Measurements from ENCODE around the gene VAV2.

VAV2 gene

GRCh38 chr9:133786371-133786753 lies 205.8 kb downstream of the VAV2 start:
- Histone ChIP-seq H3K36me3 (no peaks in the 10 kb centered on the region), H3K27ac (no peak overlapping the region), H3K27me3 (peaks cover 31% of the 10 kb centered on the region), H3K4me3 (ENCODE audit: low read depth in 1 of 2, low read length in 1 of 2) (no peak overlapping the region), H3K9me3 (no peaks in the 10 kb centered on the region), H3K4me1 (ENCODE audit: control insufficient read depth in 1 of 2, insufficient read depth in 1 of 2, low read depth in 1 of 2, low read length in 1 of 2) (no peaks in the 10 kb centered on the region)
- TF ChIP-seq CTCF (IDR thresholded peaks at IDR 0.05): no peak

- Histone ChIP-seq H3K27ac (no peak overlapping the region), H3K4me1 (ENCODE audit: control insufficient read depth in 1 of 2, insufficient read depth in 1 of 2, low read depth in 1 of 2, low read length in 1 of 2) (no peaks in the 10 kb centered on the region), H3K4me3 (ENCODE audit: low read depth in 1 of 2, low read length in 1 of 2) (no peak overlapping the region), H3K36me3 (no peaks in the 10 kb centered on the region), H3K9me3 (no peaks in the 10 kb centered on the region), H3K27me3 (peaks cover 31% of the 10 kb centered on the region)
- no peak for TF ChIP-seq CTCF (IDR thresholded peaks at IDR 0.05)
These were observed 206.3 kb downstream of the VAV2 start for GRCh38 chr9:133785753-133786370.

GRCh38 chr9:133784731-133785561 lies 207.2 kb downstream of the VAV2 start:
- H3K27ac ChIP-seq: no peak overlapping the region
- no peaks in the 10 kb centered on the region for H3K9me3 ChIP-seq
- no peak for TF ChIP-seq CTCF (IDR thresholded peaks at IDR 0.05)
- H3K4me3 ChIP-seq (ENCODE audit: low read depth in 1 of 2, low read length in 1 of 2): no peak overlapping the region
- no peaks in the 10 kb centered on the region for H3K36me3 ChIP-seq
- H3K4me1 ChIP-seq (ENCODE audit: control insufficient read depth in 1 of 2, insufficient read depth in 1 of 2, low read depth in 1 of 2, low read length in 1 of 2): no peaks in the 10 kb centered on the region
- H3K27me3 ChIP-seq: peaks cover 26% of the 10 kb centered on the region

- Histone ChIP-seq H3K27ac (no peak overlapping the region), H3K36me3 (no peaks in the 10 kb centered on the region), H3K9me3 (no peaks in the 10 kb centered on the region), H3K4me3 (ENCODE audit: low read depth in 1 of 2, low read length in 1 of 2) (no peak overlapping the region), H3K27me3 (peaks cover 10% of the 10 kb centered on the region), H3K4me1 (ENCODE audit: control insufficient read depth in 1 of 2, insufficient read depth in 1 of 2, low read depth in 1 of 2, low read length in 1 of 2) (no peaks in the 10 kb centered on the region)
- no peak for TF ChIP-seq CTCF (IDR thresholded peaks at IDR 0.05)
These were observed 208.8 kb downstream of the VAV2 start for GRCh38 chr9:133783331-133783731.

- Histone ChIP-seq H3K4me1 (ENCODE audit: control insufficient read depth in 1 of 2, insufficient read depth in 1 of 2, low read depth in 1 of 2, low read length in 1 of 2) (no peaks in the 10 kb centered on the region), H3K4me3 (ENCODE audit: low read depth in 1 of 2, low read length in 1 of 2) (no peak overlapping the region), H3K9me3 (no peaks in the 10 kb centered on the region), H3K27ac (no peak overlapping the region), H3K36me3 (no peaks in the 10 kb centered on the region), H3K27me3 (peaks cover under 1% of the 10 kb centered on the region)
- no peak for TF ChIP-seq CTCF (IDR thresholded peaks at IDR 0.05)
These were observed 209.7 kb downstream of the VAV2 start for GRCh38 chr9:133782157-133783130.
